ENCODE data around the gene FXYD7. TPM values are rescaled to one million over a fixed set of nuclear protein-coding genes. Genes with fewer than 3 reads are reported as not detected.

FXYD7 gene
- total RNA-seq, 1 experiment from 2014 or later: 0.14 TPM

GRCh38 chr19:35110974-35111373 lies 32.1 kb upstream of the FXYD7 start:
- no peak for DNase-seq (ENCODE audit: low spot score)

- no peak for DNase-seq (ENCODE audit: low spot score)
These were observed 29.9 kb upstream of the FXYD7 start for GRCh38 chr19:35112995-35113688.

- DNase-seq (ENCODE audit: low spot score): peak; percentile 59
These were observed 28.5 kb upstream of the FXYD7 start for GRCh38 chr19:35114353-35115176.

GRCh38 chr19:35115177-35115951 lies 27.7 kb upstream of the FXYD7 start, which contains the start of gene FXYD3:
Gene FXYD3 (plus strand): TSS chr19:35115823. CDS start chr19:35119377, 3,554 bp downstream.
- DNase-seq (ENCODE audit: low spot score): no peak

- no peak for DNase-seq (ENCODE audit: low spot score)
These were observed 26.8 kb upstream of the FXYD7 start for GRCh38 chr19:35116072-35116801.

- no peak for DNase-seq (ENCODE audit: low spot score)
These were observed 25.9 kb upstream of the FXYD7 start for GRCh38 chr19:35117116-35117515.

- no peak for DNase-seq (ENCODE audit: low spot score)
These were observed 25.3 kb upstream of the FXYD7 start for GRCh38 chr19:35117799-35118198.

GRCh38 chr19:35118268-35119020 lies 24.6 kb upstream of the FXYD7 start:
- no peak for DNase-seq (ENCODE audit: low spot score)

- DNase-seq (ENCODE audit: low spot score): no peak
These were observed 24.0 kb upstream of the FXYD7 start for GRCh38 chr19:35119091-35119490.

GRCh38 chr19:35119578-35120155 lies 23.4 kb upstream of the FXYD7 start:
- DNase-seq (ENCODE audit: low spot score): no peak

- DNase-seq (ENCODE audit: low spot score): peak; percentile 87
These were observed 22.6 kb upstream of the FXYD7 start for GRCh38 chr19:35120492-35120891.

- DNase-seq (ENCODE audit: low spot score): no peak
These were observed 22.2 kb upstream of the FXYD7 start for GRCh38 chr19:35120898-35121297.

GRCh38 chr19:35122687-35123551 lies 20.1 kb upstream of the FXYD7 start:
- no peak for DNase-seq (ENCODE audit: low spot score)

- DNase-seq (ENCODE audit: low spot score): peak; percentile 61
These were observed 19.5 kb upstream of the FXYD7 start for GRCh38 chr19:35123573-35123972.

- DNase-seq (ENCODE audit: low spot score): peak; percentile 98
These were observed 18.7 kb upstream of the FXYD7 start for GRCh38 chr19:35124098-35125060.

- no peak for DNase-seq (ENCODE audit: low spot score)
These were observed 17.8 kb upstream of the FXYD7 start for GRCh38 chr19:35125270-35125717.

GRCh38 chr19:35125749-35126623 lies 17.1 kb upstream of the FXYD7 start:
- DNase-seq (ENCODE audit: low spot score): no peak
